Right lobe of liver (tissue), 4 donors: ENCODE results near the gene MICU1.

Experiments
- CTCF ChIP-seq, 4 donors: fragments of 200-600 bp in 3 of 4; fragments of 450-650 bp in 1 of 4; IDR thresholded peaks; one replicate each; pipeline versions ENCODE4 v1.5.1 to v1.8.0; 2016 to 2022; ENCODE audit warnings: antibody characterized with exemption in 4 of 4, mild to moderate bottlenecking in 2 of 4
- POLR2A ChIP-seq: fragments of 450-650 bp; IDR thresholded peaks from one replicate; pipeline ENCODE4 v1.6.1; 2017; ENCODE audit warnings: antibody characterized with exemption, mild to moderate bottlenecking
- donor health status: DM: no; HTN: no; CAD: no.
- donor health status: DM: no; HTN: no; CAD: no.
- donor health status: DM: no; HTN: yes; CAD: no.

GRCh38 chr10:72330069-72330426 is 295.8 kb downstream of the MICU1 start:
- no peak for TF ChIP-seq CTCF (IDR thresholded peaks at IDR 0.05)
- no peak for TF ChIP-seq POLR2A
